T-helper 17 cell (primary cell): Measurements from ENCODE around the gene GRHL1. TPM values are rescaled to one million over a fixed set of nuclear protein-coding genes. Genes with fewer than 3 reads are reported as not detected.
A peak's percentile ranks its signal among the peaks of the same experiment; 100 is the strongest.
"Not testable (repeated sequence)": the region's sequence is repeated elsewhere in the genome, so short reads cannot be mapped to it uniquely, and the experiment has no call there.

ENCODE experiments used
- ATAC-seq: fragments of 150-1000 bp; cut with Tn5 transposase; 2 replicates; pipeline ENCODE4 v1.10.0; 2021; ENCODE audit warnings: mild to moderate bottlenecking, moderate library complexity
- DNase-seq, 3 donors: peaks; one replicate each; pipeline versions ENCODE4 v3.0.0 to v3.0.0-alpha.2; 2020 to 2021
- H3K9me3 ChIP-seq: one replicate; pipeline ENCODE4 v1.7.0; 2013; ENCODE audit warnings: low read length, mild to moderate bottlenecking; ENCODE audit not compliant: control insufficient read depth, poor library complexity, severe bottlenecking
- H3K27ac Mint-ChIP-seq: one replicate; pipeline ENCODE4 v1.8.0; 2022; ENCODE audit warnings: mild to moderate bottlenecking, moderate library complexity, mixed read lengths
- H3K27me3 Mint-ChIP-seq: one replicate; pipeline ENCODE4 v1.8.0; 2022; ENCODE audit warnings: mixed read lengths
- H3K36me3 Mint-ChIP-seq: one replicate; pipeline ENCODE4 v1.8.0; 2022; ENCODE audit warnings: low read depth, mixed read lengths
- H3K4me1 Mint-ChIP-seq: one replicate; pipeline ENCODE4 v1.8.0; 2022; ENCODE audit warnings: mild to moderate bottlenecking, mixed read lengths
- H3K4me3 Mint-ChIP-seq: one replicate; pipeline ENCODE4 v1.8.0; 2022; ENCODE audit warnings: mild to moderate bottlenecking, moderate library complexity, mixed read lengths
- total RNA-seq, 4 donors: library from RNA in 2 of 4; stranded (reverse) in 2 of 4; gene quantifications; one replicate each; pipeline ENCODE4 v1.2.3 and lab custom pipeline; 2022 to 2026

Gene GRHL1
- total RNA-seq (1 to 10 TPM in 1 of 2 donors, under 1 TPM in 1; 0.60 to 3.7 TPM), total RNA-seq (lab: John Stamatoyannopoulos, UW) (0.46 to 2.0 reads per million in 2 donors)

GRCh38 chr2:9951522-9952285 lies at the start of gene GRHL1:
Gene GRHL1 (plus strand): TSS chr2:9951693. CDS start chr2:9951834, 141 bp downstream.
- Mint-ChIP-seq H3K4me3 (peak within 1 kb of the TSS; percentile 94), H3K27me3 (peaks cover 47% of the 10 kb centered on the region), H3K4me1 (peaks cover 14% of the 10 kb centered on the region), H3K27ac (no peak within 1 kb of the TSS), H3K36me3 (peaks cover 2% of the 10 kb centered on the region)
- ATAC-seq (peak; percentile 94), DNase-seq (peak; percentile 90 to 94 (median 91))
- H3K9me3 ChIP-seq, result no peaks in the 10 kb centered on the region

- H3K36me3 Mint-ChIP-seq, result peaks cover 1% of the 10 kb centered on the region
- peaks cover 10% of the 10 kb centered on the region for H3K4me1 Mint-ChIP-seq
- no peak overlapping the region for H3K27ac Mint-ChIP-seq
- no peak for DNase-seq
- ATAC-seq, result no peak
- no peaks in the 10 kb centered on the region for H3K9me3 ChIP-seq
- no peaks in the 10 kb centered on the region for H3K27me3 Mint-ChIP-seq
- H3K4me3 Mint-ChIP-seq, result no peak overlapping the region
Measured at GRCh38 chr2:9905413-9905812, 46.1 kb upstream of the GRHL1 start.

- Mint-ChIP-seq H3K36me3 (peaks cover 7% of the 10 kb centered on the region), H3K27me3 (no peaks in the 10 kb centered on the region), H3K4me1 (peaks cover 12% of the 10 kb centered on the region), H3K27ac (no peak overlapping the region), H3K4me3 (no peak overlapping the region)
- no peak for ATAC-seq
- DNase-seq, result no peak
- no peaks in the 10 kb centered on the region for H3K9me3 ChIP-seq
Measured at GRCh38 chr2:9907402-9907801, 44.1 kb upstream of the GRHL1 start.

GRCh38 chr2:9908639-9909038 lies 42.9 kb upstream of the GRHL1 start:
- no peak for DNase-seq

GRCh38 chr2:9909106-9909505 lies 42.4 kb upstream of the GRHL1 start:
- H3K4me1 Mint-ChIP-seq, result peaks cover 12% of the 10 kb centered on the region
- DNase-seq, result no peak
- peaks cover 9% of the 10 kb centered on the region for H3K36me3 Mint-ChIP-seq
- no peaks in the 10 kb centered on the region for H3K9me3 ChIP-seq
- no peaks in the 10 kb centered on the region for H3K27me3 Mint-ChIP-seq
- H3K4me3 Mint-ChIP-seq, result no peak overlapping the region
- peak overlapping the region; percentile 47 for H3K27ac Mint-ChIP-seq
- no peak for ATAC-seq

More at GRCh38 chr2:9908639-9909038, 42.9 kb upstream of the GRHL1 start:
- H3K9me3 ChIP-seq, result no peaks in the 10 kb centered on the region
- H3K4me1 Mint-ChIP-seq, result peaks cover 12% of the 10 kb centered on the region
- H3K4me3 Mint-ChIP-seq, result no peak overlapping the region
- peaks cover 9% of the 10 kb centered on the region for H3K36me3 Mint-ChIP-seq
- no peak for ATAC-seq
- no peak overlapping the region for H3K27ac Mint-ChIP-seq
- H3K27me3 Mint-ChIP-seq, result no peaks in the 10 kb centered on the region

- Mint-ChIP-seq H3K4me3 (no peak overlapping the region), H3K27ac (no peak overlapping the region), H3K27me3 (no peaks in the 10 kb centered on the region), H3K36me3 (peaks cover 9% of the 10 kb centered on the region), H3K4me1 (peaks cover 9% of the 10 kb centered on the region)
- ATAC-seq (no peak), DNase-seq (no peak)
- H3K9me3 ChIP-seq, result no peaks in the 10 kb centered on the region
Measured at GRCh38 chr2:9910699-9911098, 40.8 kb upstream of the GRHL1 start.

- no peak for ATAC-seq
- no peaks in the 10 kb centered on the region for H3K9me3 ChIP-seq
- Mint-ChIP-seq H3K36me3 (peaks cover 11% of the 10 kb centered on the region), H3K27me3 (no peaks in the 10 kb centered on the region), H3K27ac (no peak overlapping the region), H3K4me3 (no peak overlapping the region), H3K4me1 (peaks cover 8% of the 10 kb centered on the region)
- DNase-seq, result no peak
Measured at GRCh38 chr2:9912468-9912867, 39.0 kb upstream of the GRHL1 start.

GRCh38 chr2:9914384-9915065 lies 37.0 kb upstream of the GRHL1 start:
- H3K4me1 Mint-ChIP-seq, result peaks cover 3% of the 10 kb centered on the region
- DNase-seq, result no peak

GRCh38 chr2:9918275-9918674 lies 33.2 kb upstream of the GRHL1 start:
- no peak overlapping the region for H3K4me3 Mint-ChIP-seq
- no peaks in the 10 kb centered on the region for H3K27me3 Mint-ChIP-seq
- ATAC-seq (no peak), DNase-seq (no peak)
- no peaks in the 10 kb centered on the region for H3K4me1 Mint-ChIP-seq
- no peaks in the 10 kb centered on the region for H3K9me3 ChIP-seq
- peaks cover 11% of the 10 kb centered on the region for H3K36me3 Mint-ChIP-seq
- H3K27ac Mint-ChIP-seq, result no peak overlapping the region

More at GRCh38 chr2:9914384-9915065, 37.0 kb upstream of the GRHL1 start:
- H3K4me3 Mint-ChIP-seq, result no peak overlapping the region
- H3K27me3 Mint-ChIP-seq, result no peaks in the 10 kb centered on the region
- H3K27ac Mint-ChIP-seq, result peak overlapping the region; percentile 57
- no peaks in the 10 kb centered on the region for H3K9me3 ChIP-seq
- ATAC-seq, result no peak
- peaks cover 11% of the 10 kb centered on the region for H3K36me3 Mint-ChIP-seq

GRCh38 chr2:9919512-9919911 lies 32.0 kb upstream of the GRHL1 start:
- ATAC-seq (no peak), DNase-seq (no peak)
- no peaks in the 10 kb centered on the region for H3K4me1 Mint-ChIP-seq
- no peaks in the 10 kb centered on the region for H3K9me3 ChIP-seq
- H3K27me3 Mint-ChIP-seq, result no peaks in the 10 kb centered on the region
- no peak overlapping the region for H3K27ac Mint-ChIP-seq
- peaks cover 9% of the 10 kb centered on the region for H3K36me3 Mint-ChIP-seq
- H3K4me3 Mint-ChIP-seq, result no peak overlapping the region

- not testable (repeated sequence) for H3K27ac Mint-ChIP-seq, H3K9me3 ChIP-seq, ATAC-seq, DNase-seq, H3K27me3 Mint-ChIP-seq, H3K4me3 Mint-ChIP-seq, H3K4me1 Mint-ChIP-seq
- peaks cover 12% of the 10 kb centered on the region for H3K36me3 Mint-ChIP-seq
Measured at GRCh38 chr2:9927020-9927419, 24.5 kb upstream of the GRHL1 start.

GRCh38 chr2:9937258-9937657 lies 14.2 kb upstream of the GRHL1 start:
- ATAC-seq (no peak), DNase-seq (no peak)
- Mint-ChIP-seq H3K27ac (no peak overlapping the region), H3K4me3 (no peak overlapping the region), H3K36me3 (no peaks in the 10 kb centered on the region), H3K4me1 (peaks cover 3% of the 10 kb centered on the region), H3K27me3 (no peaks in the 10 kb centered on the region)
- H3K9me3 ChIP-seq, result no peaks in the 10 kb centered on the region

GRCh38 chr2:9937968-9938367 lies 13.5 kb upstream of the GRHL1 start:
- Mint-ChIP-seq H3K4me3 (no peak overlapping the region), H3K4me1 (peaks cover 3% of the 10 kb centered on the region), H3K36me3 (no peaks in the 10 kb centered on the region), H3K27ac (no peak overlapping the region), H3K27me3 (no peaks in the 10 kb centered on the region)
- no peaks in the 10 kb centered on the region for H3K9me3 ChIP-seq
- no peak for DNase-seq
- ATAC-seq, result no peak
